Lung (tissue), 16 donors: ENCODE measurements around the gene TINCR. TPM values are rescaled to one million over a fixed set of nuclear protein-coding genes. Genes with fewer than 3 reads are reported as not detected.
A peak's percentile ranks its signal among the peaks of the same experiment; 100 is the strongest.

Experiments
- ATAC-seq: fragments of 200-7000 bp; cut with Tn5 transposase; one replicate; pipeline ENCODE4 v1.9.1; 2020; ENCODE audit warnings: moderate number of reproducible peaks; ENCODE audit not compliant: insufficient read depth, low FRiP score
- DNase-seq, 3 donors: peaks; one replicate each; pipeline ENCODE4 v3.0.0-alpha.2; 2013 to 2017
- H3K27ac ChIP-seq, 2 donors: one replicate each; pipeline ENCODE4 v1.5.1; 2013; ENCODE audit warnings: mild to moderate bottlenecking in 2 of 2, moderate library complexity in 2 of 2, control low read depth in 1 of 2, inconsistent platforms in 1 of 2, low read depth in 1 of 2, low read length in 1 of 2
- H3K27me3 ChIP-seq, 3 donors: one replicate each; pipeline ENCODE4 v1.5.1; 2013; ENCODE audit warnings: low read length in 2 of 3; ENCODE audit not compliant: control insufficient read depth in 3 of 3, insufficient read depth in 3 of 3
- H3K36me3 ChIP-seq, 4 donors: one replicate each; pipeline ENCODE4 v1.5.1; 2013; ENCODE audit warnings: low read length in 4 of 4, mild to moderate bottlenecking in 1 of 4, moderate library complexity in 1 of 4; ENCODE audit not compliant: control insufficient read depth in 4 of 4, insufficient read depth in 4 of 4
- H3K4me1 ChIP-seq, 5 donors: one replicate each; pipeline ENCODE4 v1.5.1; 2013; ENCODE audit warnings: low read length in 5 of 5, mild to moderate bottlenecking in 2 of 5, moderate library complexity in 1 of 5; ENCODE audit not compliant: control insufficient read depth in 5 of 5, insufficient read depth in 5 of 5
- H3K4me3 ChIP-seq: one replicate; pipeline ENCODE4 v1.5.1; 2013; ENCODE audit warnings: mild to moderate bottlenecking, control low read depth, moderate library complexity
- H3K9ac ChIP-seq, 2 donors: one replicate each; pipeline ENCODE4 v1.5.1; 2013; ENCODE audit warnings: low read length in 2 of 2, control low read depth in 1 of 2; ENCODE audit not compliant: insufficient read depth in 1 of 2
- H3K9me3 ChIP-seq, 4 donors: one replicate each; pipeline ENCODE4 v1.5.1; 2013; ENCODE audit warnings: low read length in 3 of 4, mild to moderate bottlenecking in 1 of 4, moderate library complexity in 1 of 4; ENCODE audit not compliant: control insufficient read depth in 4 of 4, insufficient read depth in 3 of 4
- WGBS, 2 donors: extraction: QIAGEN DNeasy Blood & Tissue Kit; methylation state at CpG; one replicate each; pipeline ENCODE4 v1.1.7; 2013; 5-methylcytosine and 5-hydroxymethylcytosine counted together
- long read RNA-seq, 5 donors: transcript quantifications; one replicate each; lab custom pipeline, GENCODE V29; 2026
- polyA plus RNA-seq, 2 donors: library from polyadenylated mRNA; stranded (reverse); fragments of 200-250 nt; gene quantifications; one replicate each; pipeline ENCODE4 v1.2.1, GENCODE V29; 2013
- total RNA-seq, 2 donors: library from RNA; depleted of rRNA in 1 of 2; stranded (reverse); fragments of >200 nt in 1 of 2; gene quantifications; one replicate each; pipeline ENCODE4 v1.2.1, GENCODE V29; 2014 to 2021
- TF ChIP-seq, protein P1 (sequence below): IDR thresholded peaks from 2 replicates; pipeline ENCODE4 v1.5.1; 2012; ENCODE audit warnings: mild to moderate bottlenecking; ENCODE audit errors: control extremely low read depth, extremely low read depth
- donor health status: control.
- donor health status: control.
- donor health status: Bipolar disorder and iron deficiency.
- donor health status: healthy.
- donor health status: DM: yes; HTN: yes; CAD: no.

The TINCR gene
- total RNA-seq (1 to 10 TPM; 1.8 to 2.0 TPM), polyA plus RNA-seq (1 to 10 TPM; 1.0 to 2.0 TPM)
- long read RNA-seq, donor 1: 0 reads
- long read RNA-seq, donor 2: 0 reads
- long read RNA-seq, donor 3: 0 reads
- long read RNA-seq, donor 4: 0 reads
- long read RNA-seq, donor 5, partial matches to known transcripts: 0 of 1 reads
- long read RNA-seq, donor 5, other reads (novel, unspliced or antisense): 0 of 1 reads

DNA sequence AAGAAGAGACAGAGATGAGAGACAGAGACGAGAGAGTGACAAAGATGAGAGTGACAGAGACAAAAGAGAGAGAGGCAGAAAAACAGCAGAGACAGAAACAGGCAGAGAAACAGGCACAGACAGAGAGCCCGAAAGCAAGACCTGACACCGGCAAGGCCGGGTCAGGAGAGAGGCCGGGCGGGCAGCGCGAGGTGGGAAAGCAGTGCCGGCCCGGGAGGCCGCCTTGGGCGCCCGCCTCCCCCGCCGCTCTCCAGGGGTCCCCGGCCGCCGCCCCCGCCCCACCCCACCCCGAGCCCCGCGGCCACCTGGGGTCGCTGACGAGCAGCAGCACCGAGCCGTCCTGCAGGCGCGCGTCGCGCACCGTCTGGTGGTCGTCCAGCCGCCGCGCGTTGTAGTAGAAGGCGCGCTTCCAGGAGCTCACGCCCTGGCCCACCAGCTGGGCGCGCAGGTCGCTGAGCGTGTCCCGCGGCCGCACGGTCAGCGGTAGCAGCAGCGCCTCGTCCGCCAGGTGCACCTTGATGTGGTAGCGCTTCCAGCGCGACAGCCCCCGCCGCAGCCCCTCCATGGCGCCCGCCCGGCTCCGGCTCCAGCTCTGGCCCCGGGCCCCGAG lies at the start of gene TINCR:
Gene TINCR, minus strand, starts transcription at position 594 of the 610 bp plus-strand sequence.
- Histone ChIP-seq H3K9me3 (peaks cover 0 to 7% (median 0%) of the 10 kb centered on the region in 4 donors), H3K9ac (no peak within 1 kb of the TSS), H3K27me3 (peaks cover 4 to 24% (median 19%) of the 10 kb centered on the region in 3 donors), H3K4me1 (no peaks in the 10 kb centered on the region), H3K4me3 (peak within 1 kb of the TSS; percentile 32), H3K36me3 (no peaks in the 10 kb centered on the region), H3K27ac (no peak within 1 kb of the TSS)
- WGBS, 2 donors: 11 to 19% methylated on average over 30 to 63 of the region's 63 CpGs
- TF ChIP-seq, protein P1, sequence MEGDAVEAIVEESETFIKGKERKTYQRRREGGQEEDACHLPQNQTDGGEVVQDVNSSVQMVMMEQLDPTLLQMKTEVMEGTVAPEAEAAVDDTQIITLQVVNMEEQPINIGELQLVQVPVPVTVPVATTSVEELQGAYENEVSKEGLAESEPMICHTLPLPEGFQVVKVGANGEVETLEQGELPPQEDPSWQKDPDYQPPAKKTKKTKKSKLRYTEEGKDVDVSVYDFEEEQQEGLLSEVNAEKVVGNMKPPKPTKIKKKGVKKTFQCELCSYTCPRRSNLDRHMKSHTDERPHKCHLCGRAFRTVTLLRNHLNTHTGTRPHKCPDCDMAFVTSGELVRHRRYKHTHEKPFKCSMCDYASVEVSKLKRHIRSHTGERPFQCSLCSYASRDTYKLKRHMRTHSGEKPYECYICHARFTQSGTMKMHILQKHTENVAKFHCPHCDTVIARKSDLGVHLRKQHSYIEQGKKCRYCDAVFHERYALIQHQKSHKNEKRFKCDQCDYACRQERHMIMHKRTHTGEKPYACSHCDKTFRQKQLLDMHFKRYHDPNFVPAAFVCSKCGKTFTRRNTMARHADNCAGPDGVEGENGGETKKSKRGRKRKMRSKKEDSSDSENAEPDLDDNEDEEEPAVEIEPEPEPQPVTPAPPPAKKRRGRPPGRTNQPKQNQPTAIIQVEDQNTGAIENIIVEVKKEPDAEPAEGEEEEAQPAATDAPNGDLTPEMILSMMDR: no peak
- ATAC-seq: no peak
- DNase-seq: no peak

DNA sequence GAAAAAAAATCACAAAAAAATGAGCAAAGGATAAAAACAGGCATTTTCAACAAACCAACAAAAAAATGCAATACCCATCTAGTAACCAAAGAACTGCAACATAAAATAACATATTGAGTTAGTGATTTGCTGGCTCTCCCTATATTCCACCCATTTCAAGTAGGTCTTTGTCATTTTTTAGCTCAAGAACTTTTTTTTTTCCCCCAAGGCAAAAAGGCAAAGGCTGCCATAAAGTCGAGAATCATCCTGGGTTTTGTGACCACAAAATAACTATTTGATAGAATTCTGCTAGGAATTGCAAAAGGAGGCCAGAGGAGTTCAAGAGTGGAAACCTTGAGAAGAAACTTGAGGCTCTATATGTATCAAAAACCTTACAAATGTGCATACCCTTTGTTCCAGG lies 49.3 kb upstream of the TINCR start:
- WGBS, 2 donors: 81 to 85% methylated on average over 1 of the region's 1 CpG
- Histone ChIP-seq H3K9me3 (no peaks in the 10 kb centered on the region), H3K27me3 (no peaks in the 10 kb centered on the region), H3K27ac (no peak overlapping the region), H3K9ac (no peak overlapping the region), H3K36me3 (peaks cover 32 to 55% (median 47%) of the 10 kb centered on the region in 4 donors), H3K4me3 (no peak overlapping the region), H3K4me1 (peaks cover 2 to 19% (median 12%) of the 10 kb centered on the region in 5 donors)
- TF ChIP-seq, protein P1: no peak
- ATAC-seq (no peak), DNase-seq (no peak)

DNA sequence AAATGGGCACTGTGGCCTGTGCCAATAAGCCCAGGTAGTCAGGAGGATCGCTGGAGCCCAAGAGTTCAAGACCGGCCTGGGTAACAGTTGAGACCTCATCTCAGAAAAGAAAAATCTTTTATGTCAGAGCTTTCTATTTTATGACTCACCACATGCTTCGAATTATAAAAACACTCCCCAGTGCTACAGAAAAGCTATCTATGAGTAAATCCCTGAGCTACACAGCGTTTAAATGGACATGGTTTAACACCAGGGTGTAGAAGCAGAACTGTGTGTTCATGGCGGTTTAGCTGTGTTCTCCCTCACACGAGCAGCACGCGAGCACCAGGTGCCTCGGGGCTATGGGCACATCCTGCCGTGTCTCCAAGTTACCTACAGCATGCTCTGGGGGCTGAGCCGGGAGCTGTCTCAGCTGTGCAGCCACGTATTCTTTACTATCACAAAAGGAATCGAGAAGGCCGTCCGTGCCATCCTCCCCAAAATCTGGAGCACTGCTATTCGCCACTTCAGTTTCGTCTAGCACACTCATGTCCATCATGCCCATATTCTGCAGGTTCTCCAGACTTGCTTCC lies 48.1 kb upstream of the TINCR start:
- Histone ChIP-seq H3K36me3 (peaks cover 37 to 53% (median 49%) of the 10 kb centered on the region in 4 donors), H3K9ac (no peak overlapping the region), H3K4me3 (no peak overlapping the region), H3K27ac (no peak overlapping the region), H3K4me1 (peaks cover 0 to 16% (median 4%) of the 10 kb centered on the region in 5 donors), H3K27me3 (no peaks in the 10 kb centered on the region), H3K9me3 (no peaks in the 10 kb centered on the region)
- ATAC-seq: no peak
- TF ChIP-seq, protein P1: no peak
- WGBS, 2 donors: 94 to 98% methylated on average over 17 of the region's 17 CpGs
- DNase-seq: no peak
